H1 (cell line): ENCODE measurements around the gene DHCR24. TPM values are rescaled to one million over a fixed set of nuclear protein-coding genes. Genes with fewer than 3 reads are reported as not detected.

ENCODE experiments used
- MAFK ChIP-seq: IDR thresholded peaks from 2 replicates; pipeline ENCODE4 v1.6.1; 2012; ENCODE audit warnings: low read depth, mild to moderate bottlenecking, improper control_type of control experiment, low read length
- PHF8 ChIP-seq: fragments of 200-600 bp; sonication (generic); conservative IDR thresholded peaks from 2 replicates; pipeline ENCODE4 v1.7.1; 2012; ENCODE audit warnings: low read depth, mild to moderate bottlenecking, inconsistent platforms, low read length, moderate library complexity
- polyA plus RNA-seq, 7 experiments: library from polyadenylated mRNA; depleted of rRNA in 3 of 7; stranded (reverse) in 5 of 7; unstranded in 2 of 7; fragments of >200 nt in 5 of 7; fragments of 200-250 nt in 2 of 7; gene quantifications; 1 replicate in 5 of 7; 2 replicates in 1 of 7; 4 replicates in 1 of 7; pipeline versions ENCODE4 v1.2.1 to v1.2.3, GENCODE V29; 2011 to 2013; ENCODE audit warnings: missing spikeins in 2 of 7, mixed read lengths in 2 of 7
- total RNA-seq: library from RNA; stranded (reverse); fragmentation: NEBNext Ultra II Directional; extraction: Animal tissue kit (Norgen Biotek cat#: 25700); gene quantifications from 2 replicates; pipeline ENCODE4 v1.2.1, GENCODE V29; 2021
- TF ChIP-seq, protein P1 (sequence below), 3 experiments: IDR thresholded peaks; 1 replicate in 2 of 3; 2 replicates in 1 of 3; pipeline versions ENCODE4 v1.5.1 to v1.6.1; 2011; ENCODE audit warnings: low read length in 3 of 3, mild to moderate bottlenecking in 3 of 3, inconsistent platforms in 2 of 3, low read depth in 1 of 3, moderate library complexity in 1 of 3; ENCODE audit not compliant: insufficient read depth in 1 of 3; ENCODE audit errors: control extremely low read depth in 1 of 3

DHCR24 gene
- total and polyA plus RNA-seq, 2 of the 8 experiments (the other 6 are each of a cell fraction or from before 2014, with no cell fraction given): 370 to 419 TPM

GRCh38 chr1:54848134-54848948 is 38.7 kb downstream of the DHCR24 start (continued):
- TF ChIP-seq PHF8: no peak
- TF ChIP-seq MAFK: no peak
- TF ChIP-seq, protein P1, sequence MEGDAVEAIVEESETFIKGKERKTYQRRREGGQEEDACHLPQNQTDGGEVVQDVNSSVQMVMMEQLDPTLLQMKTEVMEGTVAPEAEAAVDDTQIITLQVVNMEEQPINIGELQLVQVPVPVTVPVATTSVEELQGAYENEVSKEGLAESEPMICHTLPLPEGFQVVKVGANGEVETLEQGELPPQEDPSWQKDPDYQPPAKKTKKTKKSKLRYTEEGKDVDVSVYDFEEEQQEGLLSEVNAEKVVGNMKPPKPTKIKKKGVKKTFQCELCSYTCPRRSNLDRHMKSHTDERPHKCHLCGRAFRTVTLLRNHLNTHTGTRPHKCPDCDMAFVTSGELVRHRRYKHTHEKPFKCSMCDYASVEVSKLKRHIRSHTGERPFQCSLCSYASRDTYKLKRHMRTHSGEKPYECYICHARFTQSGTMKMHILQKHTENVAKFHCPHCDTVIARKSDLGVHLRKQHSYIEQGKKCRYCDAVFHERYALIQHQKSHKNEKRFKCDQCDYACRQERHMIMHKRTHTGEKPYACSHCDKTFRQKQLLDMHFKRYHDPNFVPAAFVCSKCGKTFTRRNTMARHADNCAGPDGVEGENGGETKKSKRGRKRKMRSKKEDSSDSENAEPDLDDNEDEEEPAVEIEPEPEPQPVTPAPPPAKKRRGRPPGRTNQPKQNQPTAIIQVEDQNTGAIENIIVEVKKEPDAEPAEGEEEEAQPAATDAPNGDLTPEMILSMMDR (IDR thresholded peaks at IDR 0.05; ENCODE audit: control extremely low read depth in 1 of 3, insufficient read depth in 1 of 3, low read depth in 1 of 3, low read length in 3 of 3): peak; percentile 14 to 46 (median 19); a peak in 3 of 4 replicates
- TF ChIP-seq, all 59 proteins: peak for 3
